ENCODE results near the gene LRCOL1.

Gene LRCOL1

GRCh38 chr12:132581348-132582057 lies 28.9 kb downstream of the LRCOL1 start:
- DNase-seq, result no peak

- no peak for DNase-seq
Measured at GRCh38 chr12:132580701-132581292, 29.6 kb downstream of the LRCOL1 start.

- DNase-seq, result no peak
Measured at GRCh38 chr12:132579744-132580143, 30.6 kb downstream of the LRCOL1 start.

GRCh38 chr12:132578826-132579225 lies 31.6 kb downstream of the LRCOL1 start:
- no peak for DNase-seq

GRCh38 chr12:132578118-132578517 lies 32.3 kb downstream of the LRCOL1 start:
- DNase-seq, result no peak

- DNase-seq, result no peak
Measured at GRCh38 chr12:132577191-132577920, 33.0 kb downstream of the LRCOL1 start.

- no peak for DNase-seq
Measured at GRCh38 chr12:132576701-132577100, 33.7 kb downstream of the LRCOL1 start.

GRCh38 chr12:132575661-132576060 lies 34.7 kb downstream of the LRCOL1 start:
- no peak for DNase-seq

- DNase-seq, result no peak
Measured at GRCh38 chr12:132574271-132574996, 35.9 kb downstream of the LRCOL1 start.

- no peak for DNase-seq
Measured at GRCh38 chr12:132572801-132573760, 37.3 kb downstream of the LRCOL1 start.

- DNase-seq, result no peak
Measured at GRCh38 chr12:132572106-132572505, 38.3 kb downstream of the LRCOL1 start.

- DNase-seq, result no peak
Measured at GRCh38 chr12:132571598-132571997, 38.8 kb downstream of the LRCOL1 start.

- no peak for DNase-seq
Measured at GRCh38 chr12:132571051-132571450, 39.3 kb downstream of the LRCOL1 start.

GRCh38 chr12:132570635-132571034 lies 39.7 kb downstream of the LRCOL1 start:
- no peak for DNase-seq

GRCh38 chr12:132569856-132570480 lies 40.4 kb downstream of the LRCOL1 start:
- no peak for DNase-seq

- no peak for DNase-seq
Measured at GRCh38 chr12:132568826-132569480, 41.4 kb downstream of the LRCOL1 start.

GRCh38 chr12:132568301-132568700 lies 42.1 kb downstream of the LRCOL1 start:
- DNase-seq, result no peak

GRCh38 chr12:132566516-132567131 lies 43.8 kb downstream of the LRCOL1 start:
- DNase-seq, result no peak

GRCh38 chr12:132565365-132565764 lies 45.0 kb downstream of the LRCOL1 start:
- DNase-seq, result no peak

GRCh38 chr12:132563911-132564310 lies 46.5 kb downstream of the LRCOL1 start:
- no peak for DNase-seq
